ENCODE measurements around the gene HILPDA.
"Not testable (repeated sequence)": the region's sequence is repeated elsewhere in the genome, so short reads cannot be mapped to it uniquely, and the experiment has no call there.

Gene HILPDA

DNA sequence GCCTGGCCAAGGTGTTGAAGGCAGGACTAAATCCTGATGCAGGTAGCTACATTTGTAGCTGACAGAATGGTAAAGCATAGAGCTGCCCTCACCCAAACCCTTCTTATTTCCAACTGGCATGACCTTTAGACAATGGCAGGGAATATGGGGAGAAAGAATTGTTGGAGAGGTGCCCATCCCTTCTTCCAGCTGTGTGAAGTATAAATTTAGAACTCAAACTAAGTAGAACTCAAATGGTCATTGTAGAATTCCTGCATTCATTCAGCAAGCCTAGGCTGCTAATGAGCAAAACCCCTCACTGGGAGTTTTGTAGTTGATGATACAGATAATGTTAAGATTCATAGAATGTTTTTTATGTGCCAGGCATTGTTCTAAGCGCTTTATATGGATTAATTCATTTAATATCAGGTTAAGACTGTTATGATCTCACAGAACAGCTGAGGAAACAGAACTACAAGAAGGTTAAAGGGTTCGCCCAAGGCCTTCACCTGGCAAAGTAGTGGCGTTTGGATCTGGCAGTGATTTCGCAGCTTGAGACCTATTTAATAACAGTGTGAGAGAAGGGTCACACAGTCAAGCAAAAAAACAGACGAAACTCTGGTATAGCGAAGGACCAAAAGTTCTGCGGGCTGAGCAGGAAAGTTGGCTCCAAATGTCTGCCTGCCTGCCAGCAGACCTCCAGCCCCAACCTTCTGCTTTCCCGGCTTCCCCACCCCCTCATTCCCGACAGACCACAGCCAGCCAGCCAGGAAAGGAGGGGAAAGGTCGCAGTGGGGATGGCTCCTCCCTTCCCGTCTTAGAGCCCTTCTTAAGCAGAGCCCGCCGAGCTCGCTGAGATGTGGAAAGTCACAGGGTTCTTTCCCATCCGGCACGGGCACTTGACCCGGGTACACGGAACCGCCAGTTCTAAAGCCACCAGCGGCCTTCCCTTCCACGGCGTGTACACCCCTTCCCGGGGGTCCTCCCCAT, 1.6 kb upstream of the HILPDA start:
- no peak for DNase-seq (ENCODE audit: insufficient read length, low spot score)
- TF ChIP-seq, protein P1, sequence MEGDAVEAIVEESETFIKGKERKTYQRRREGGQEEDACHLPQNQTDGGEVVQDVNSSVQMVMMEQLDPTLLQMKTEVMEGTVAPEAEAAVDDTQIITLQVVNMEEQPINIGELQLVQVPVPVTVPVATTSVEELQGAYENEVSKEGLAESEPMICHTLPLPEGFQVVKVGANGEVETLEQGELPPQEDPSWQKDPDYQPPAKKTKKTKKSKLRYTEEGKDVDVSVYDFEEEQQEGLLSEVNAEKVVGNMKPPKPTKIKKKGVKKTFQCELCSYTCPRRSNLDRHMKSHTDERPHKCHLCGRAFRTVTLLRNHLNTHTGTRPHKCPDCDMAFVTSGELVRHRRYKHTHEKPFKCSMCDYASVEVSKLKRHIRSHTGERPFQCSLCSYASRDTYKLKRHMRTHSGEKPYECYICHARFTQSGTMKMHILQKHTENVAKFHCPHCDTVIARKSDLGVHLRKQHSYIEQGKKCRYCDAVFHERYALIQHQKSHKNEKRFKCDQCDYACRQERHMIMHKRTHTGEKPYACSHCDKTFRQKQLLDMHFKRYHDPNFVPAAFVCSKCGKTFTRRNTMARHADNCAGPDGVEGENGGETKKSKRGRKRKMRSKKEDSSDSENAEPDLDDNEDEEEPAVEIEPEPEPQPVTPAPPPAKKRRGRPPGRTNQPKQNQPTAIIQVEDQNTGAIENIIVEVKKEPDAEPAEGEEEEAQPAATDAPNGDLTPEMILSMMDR (IDR thresholded peaks at IDR 0.05; ENCODE audit: insufficient read depth, missing control alignments): no peak
- FAIRE-seq: no peak

DNA sequence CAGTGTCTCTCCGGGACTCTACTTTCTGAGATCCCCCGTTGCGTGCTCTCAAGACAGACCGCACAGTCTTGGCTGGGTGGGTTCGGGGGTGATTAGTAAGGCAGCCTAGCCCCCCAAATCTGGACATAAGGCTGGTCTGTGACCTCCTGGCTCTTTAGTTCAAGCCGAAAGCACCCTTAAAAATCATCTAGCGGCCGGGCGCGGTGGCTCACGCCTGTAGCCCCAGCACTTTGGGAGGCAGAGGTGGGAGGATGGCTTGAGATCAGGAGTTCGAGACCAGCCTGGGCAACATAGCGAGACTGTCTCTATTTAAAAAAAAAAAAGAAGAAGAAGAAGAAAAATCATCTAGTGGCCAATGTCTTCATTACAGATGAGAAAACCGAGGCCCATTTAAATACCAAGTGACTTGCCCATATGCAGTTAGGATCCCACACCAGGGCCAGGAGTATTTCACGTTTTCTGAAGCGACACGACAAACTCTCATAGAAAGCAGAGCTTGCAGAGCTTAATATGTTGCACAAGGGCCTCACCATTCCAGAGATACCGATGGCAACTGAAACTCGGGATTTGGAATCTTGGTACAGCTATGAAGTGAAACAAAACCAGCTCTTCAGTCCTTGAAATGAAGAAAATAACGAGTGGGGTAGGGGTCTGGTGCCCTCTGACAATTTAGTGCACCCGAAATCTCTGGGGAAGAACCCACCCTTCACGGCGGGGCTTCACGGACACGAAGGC, 703 bp upstream of the HILPDA start:
- no peak for FAIRE-seq
- TF ChIP-seq, protein P1 (IDR thresholded peaks at IDR 0.05; ENCODE audit: insufficient read depth, missing control alignments): no peak

DNA sequence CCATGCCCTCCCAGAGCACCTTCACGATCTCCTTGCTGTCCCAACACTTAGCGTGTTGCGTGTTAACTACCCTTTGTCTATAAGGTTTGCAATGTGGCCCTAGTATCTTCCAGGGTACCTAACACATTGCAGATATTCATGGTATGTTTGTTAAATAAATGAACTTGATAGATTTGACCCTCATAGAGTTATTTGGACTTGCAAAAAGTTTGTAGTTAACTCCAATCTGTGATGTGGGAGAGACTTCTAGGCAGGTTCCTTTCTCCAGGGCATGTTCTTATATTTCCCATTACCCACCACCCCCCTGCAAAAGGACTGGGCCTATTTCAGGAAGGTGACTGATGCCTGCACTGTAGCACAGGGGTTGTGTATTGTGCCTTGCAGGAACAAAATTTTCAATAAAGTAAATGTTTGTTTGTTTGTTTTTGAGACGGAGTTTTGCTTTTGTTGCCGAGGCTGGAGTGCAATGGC, 612 bp downstream of the HILPDA start:
- DNase-seq (ENCODE audit: insufficient read length, low spot score) (no peak), FAIRE-seq (no peak)
- TF ChIP-seq, protein P1 (IDR thresholded peaks at IDR 0.05; ENCODE audit: insufficient read depth, missing control alignments): no peak

More for the DNA sequence above, 703 bp upstream of the HILPDA start:
- DNase-seq (ENCODE audit: insufficient read length, low spot score): no peak

DNA sequence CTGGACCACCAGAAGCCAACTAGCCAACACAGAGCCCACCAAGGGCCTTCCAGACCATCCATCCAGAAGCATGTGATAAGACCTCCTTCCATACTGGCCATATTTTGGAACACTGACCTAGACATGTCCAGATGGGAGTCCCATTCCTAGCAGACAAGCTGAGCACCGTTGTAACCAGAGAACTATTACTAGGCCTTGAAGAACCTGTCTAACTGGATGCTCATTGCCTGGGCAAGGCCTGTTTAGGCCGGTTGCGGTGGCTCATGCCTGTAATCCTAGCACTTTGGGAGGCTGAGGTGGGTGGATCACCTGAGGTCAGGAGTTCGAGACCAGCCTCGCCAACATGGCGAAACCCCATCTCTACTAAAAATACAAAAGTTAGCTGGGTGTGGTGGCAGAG, 1.7 kb downstream of the HILPDA start:
- not testable (repeated sequence) for DNase-seq (ENCODE audit: insufficient read length, low spot score); FAIRE-seq

DNA sequence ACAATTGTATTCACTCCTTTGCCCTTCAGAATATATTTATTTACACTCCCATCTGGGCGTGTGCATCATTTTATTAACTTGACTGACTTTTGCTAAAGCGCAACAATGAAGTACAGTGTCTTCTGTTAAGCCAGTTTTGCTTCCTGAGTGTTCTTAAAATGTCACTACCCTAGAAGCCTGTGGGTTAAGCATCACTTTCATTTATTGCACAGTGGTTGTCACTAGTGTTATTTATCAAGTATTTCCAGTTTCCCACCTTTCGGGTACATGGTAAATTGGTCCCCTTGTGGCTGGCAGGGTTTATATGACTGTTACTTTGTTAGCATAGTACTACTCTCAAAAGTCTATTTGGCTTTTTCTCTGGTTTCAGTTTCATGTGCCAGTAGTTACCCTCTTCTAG, 3.3 kb downstream of the HILPDA start:
- TF ChIP-seq, protein P1 (IDR thresholded peaks at IDR 0.05; ENCODE audit: insufficient read depth, missing control alignments): no peak
- DNase-seq (ENCODE audit: insufficient read length, low spot score) (no peak), FAIRE-seq (no peak)

DNA sequence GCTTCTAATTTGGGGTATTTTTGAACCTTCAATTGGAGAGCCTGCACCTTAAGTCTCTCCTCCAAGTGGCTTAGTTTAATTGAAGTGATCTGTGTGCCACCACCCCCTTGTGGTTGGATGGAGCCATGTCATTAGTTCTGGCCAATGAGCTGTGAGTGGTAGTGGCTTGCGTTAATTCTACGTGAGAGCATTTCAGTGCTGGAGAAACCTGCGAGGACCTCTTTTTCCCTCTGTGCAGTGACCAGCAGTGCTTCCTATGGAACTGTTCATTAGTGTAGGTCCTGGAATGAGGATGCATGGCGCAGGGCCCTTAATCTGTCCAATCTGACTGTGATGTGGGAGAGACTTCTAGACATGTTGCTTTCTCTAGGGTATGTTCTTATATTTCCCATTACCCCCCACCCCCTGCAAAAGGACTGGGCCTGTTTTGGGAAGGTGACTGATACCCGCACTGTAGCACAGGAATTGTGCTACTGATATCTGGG, 3.8 kb downstream of the HILPDA start:
- DNase-seq (ENCODE audit: insufficient read length, low spot score): peak; percentile 56
- TF ChIP-seq, protein P1 (IDR thresholded peaks at IDR 0.05; ENCODE audit: insufficient read depth, missing control alignments): peak; percentile 84
- no peak for FAIRE-seq

DNA sequence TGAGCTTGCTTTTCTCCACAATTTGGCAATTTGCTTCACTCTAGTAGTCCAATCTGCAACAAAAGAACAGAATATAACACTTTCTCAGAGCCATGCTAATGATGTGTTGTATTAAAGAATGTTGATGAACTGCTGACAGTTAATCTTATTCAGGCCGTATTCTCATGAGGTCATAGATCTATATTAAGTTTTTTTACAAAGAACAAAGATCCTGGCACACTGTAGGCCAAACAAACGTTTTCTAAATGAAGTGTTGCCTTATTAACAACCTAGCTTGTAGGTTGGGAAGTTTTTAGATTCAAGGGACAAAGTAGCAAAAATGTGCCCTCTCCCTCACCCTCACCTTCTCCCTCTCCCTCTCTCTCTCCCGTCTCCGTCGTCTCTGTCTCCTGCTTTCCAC, 6.8 kb downstream of the HILPDA start:
- TF ChIP-seq, protein P1 (IDR thresholded peaks at IDR 0.05; ENCODE audit: insufficient read depth, missing control alignments): no peak
- FAIRE-seq: no peak

DNA sequence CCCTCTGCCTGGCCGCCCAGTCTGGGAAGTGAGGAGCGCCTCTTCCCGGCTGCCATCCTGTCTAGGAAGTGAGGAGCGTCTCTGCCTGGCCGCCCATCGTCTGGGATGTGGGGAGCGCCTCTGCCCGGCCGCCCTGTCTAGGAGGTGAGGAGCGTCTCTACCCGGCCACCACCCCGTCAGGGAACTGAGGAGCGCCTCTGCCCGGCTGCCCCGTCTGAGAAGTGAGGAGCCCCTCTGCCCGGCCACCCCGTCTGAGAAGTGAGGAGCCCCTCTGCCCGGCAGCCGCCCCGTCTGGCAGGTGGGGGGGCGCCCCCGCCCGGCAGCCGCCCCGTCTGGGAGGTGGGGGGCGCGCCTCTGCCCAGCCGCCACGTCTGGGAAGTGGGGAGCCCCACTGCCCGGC, 7.7 kb downstream of the HILPDA start:
- FAIRE-seq; DNase-seq (ENCODE audit: insufficient read length, low spot score): not testable (repeated sequence)

More for the DNA sequence above, 6.8 kb downstream of the HILPDA start:
- DNase-seq (ENCODE audit: insufficient read length, low spot score): no peak

DNA sequence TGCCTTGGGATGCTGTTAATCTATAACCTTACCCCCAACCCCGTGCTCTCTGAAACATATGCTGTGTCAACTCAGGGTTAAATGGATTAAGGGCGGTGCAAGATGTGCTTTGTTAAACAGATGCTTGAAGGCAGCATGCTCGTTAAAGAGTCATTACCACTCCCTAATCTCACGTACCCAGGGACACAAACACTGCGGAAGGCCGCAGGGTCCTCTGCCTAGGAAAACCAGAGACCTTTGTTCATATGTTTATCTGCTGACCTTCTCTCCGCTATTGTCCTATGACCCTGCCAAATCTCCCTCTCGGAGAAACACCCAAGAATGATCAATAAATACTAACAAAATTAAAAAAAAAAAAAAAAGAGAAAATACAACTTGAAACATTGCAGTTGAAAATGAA, 8.3 kb downstream of the HILPDA start:
- FAIRE-seq; DNase-seq (ENCODE audit: insufficient read length, low spot score): not testable (repeated sequence)

DNA sequence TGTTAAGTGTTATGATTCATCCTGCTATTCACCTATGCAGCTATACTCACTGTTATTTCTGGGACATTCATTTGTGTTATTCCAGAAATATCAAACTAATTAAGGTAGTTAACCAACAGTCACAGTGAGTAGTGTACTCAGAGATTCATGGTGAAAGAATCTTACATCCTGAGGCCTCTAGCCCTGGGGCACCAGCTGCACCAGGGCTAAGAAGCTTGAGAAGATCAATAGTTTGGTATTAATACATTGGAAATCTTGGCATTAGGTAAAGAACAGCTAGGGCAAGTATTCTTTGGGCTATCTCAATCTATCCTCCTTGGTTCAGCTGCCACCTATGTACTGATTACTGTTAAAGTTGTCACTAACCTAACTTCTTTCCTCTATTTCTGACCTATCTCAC, 11.2 kb downstream of the HILPDA start:
- not testable (repeated sequence) for DNase-seq (ENCODE audit: insufficient read length, low spot score); FAIRE-seq
